Keratinocyte (primary cell): ENCODE data around the gene AHCYL2. TPM values are rescaled to one million over a fixed set of nuclear protein-coding genes. Genes with fewer than 3 reads are reported as not detected.

Experiments
- DNase-seq: peaks from one replicate; pipeline ENCODE4 v3.0.0-alpha.2; 2011; ENCODE audit warnings: low read depth, missing footprints, low spot score
- FAIRE-seq: peaks from 2 replicates; lab custom pipeline; 2011; peaks lifted over from hg19 to GRCh38; lab: Jason Lieb, UNC
- H2AFZ ChIP-seq: 2 replicates; pipeline ENCODE4 v1.6.0; 2012; ENCODE audit warnings: low read length, control low read depth, inconsistent platforms; ENCODE audit not compliant: control insufficient read depth
- H3K27ac ChIP-seq: 2 replicates; pipeline ENCODE4 v1.5.1; 2011; ENCODE audit warnings: low read length; ENCODE audit not compliant: control insufficient read depth, insufficient read depth
- H3K27me3 ChIP-seq: 3 replicates; pipeline ENCODE4 v1.6.0; 2011; ENCODE audit warnings: low read length; ENCODE audit not compliant: control insufficient read depth, insufficient read depth; ENCODE audit errors: extremely low read depth
- H3K36me3 ChIP-seq, 2 experiments: 2 replicates in 1 of 2; 3 replicates in 1 of 2; pipeline ENCODE4 v1.5.1; 2011; ENCODE audit warnings: low read length in 2 of 2, mild to moderate bottlenecking in 1 of 2; ENCODE audit not compliant: control insufficient read depth in 2 of 2, insufficient read depth in 2 of 2; ENCODE audit errors: extremely low read depth in 1 of 2
- H3K4me1 ChIP-seq: 3 replicates; pipeline ENCODE4 v1.5.1; 2011; ENCODE audit warnings: low read length; ENCODE audit not compliant: control insufficient read depth, insufficient read depth; ENCODE audit errors: extremely low read depth
- H3K4me2 ChIP-seq: 3 replicates; pipeline ENCODE4 v1.6.0; 2011; ENCODE audit warnings: low read depth, low read length; ENCODE audit not compliant: control insufficient read depth, insufficient read depth; ENCODE audit errors: extremely low read depth
- H3K4me3 ChIP-seq, 3 experiments: fragments of 200-600 bp in 1 of 3; sonication (generic) in 1 of 3; 2 replicates in 2 of 3; 3 replicates in 1 of 3; pipeline ENCODE4 v1.5.1; 2011 to 2016; ENCODE audit warnings: low read length in 3 of 3, mild to moderate bottlenecking in 3 of 3, control low read depth in 2 of 3, inconsistent platforms in 1 of 3, low read depth in 1 of 3, mixed read lengths in 1 of 3, mixed run types in 1 of 3, moderate library complexity in 1 of 3; ENCODE audit not compliant: control insufficient read depth in 2 of 3, insufficient read depth in 2 of 3; ENCODE audit errors: extremely low read depth in 1 of 3
- H3K79me2 ChIP-seq: 2 replicates; pipeline ENCODE4 v1.6.0; 2012; ENCODE audit warnings: low read length; ENCODE audit not compliant: control insufficient read depth, insufficient read depth
- H3K9ac ChIP-seq: 3 replicates; pipeline ENCODE4 v1.6.0; 2011; ENCODE audit warnings: low read length; ENCODE audit not compliant: control insufficient read depth, insufficient read depth; ENCODE audit errors: extremely low read depth
- H3K9me1 ChIP-seq: 3 replicates; pipeline ENCODE4 v1.6.0; 2011; ENCODE audit warnings: low read length; ENCODE audit not compliant: control insufficient read depth, insufficient read depth; ENCODE audit errors: extremely low read depth
- H3K9me3 ChIP-seq: 2 replicates; pipeline ENCODE4 v1.5.1; 2012; ENCODE audit warnings: low read depth, low read length; ENCODE audit not compliant: control insufficient read depth
- H4K20me1 ChIP-seq: 3 replicates; pipeline ENCODE4 v1.6.0; 2011; ENCODE audit warnings: low read length; ENCODE audit not compliant: control insufficient read depth, insufficient read depth; ENCODE audit errors: extremely low read depth
- CTCF ChIP-seq, 3 experiments: IDR thresholded peaks in 1 of 3; conservative IDR thresholded peaks in 1 of 3; optimal IDR thresholded peaks in 1 of 3; 2 replicates in 2 of 3; 3 replicates in 1 of 3; pipeline versions ENCODE3 to v1.5.1; 2011; ENCODE audit warnings: low read length in 3 of 3, mild to moderate bottlenecking in 3 of 3, moderate library complexity in 2 of 3, control low read depth in 1 of 3, inconsistent platforms in 1 of 3; ENCODE audit not compliant: insufficient read depth in 2 of 3; ENCODE audit errors: extremely low read depth in 1 of 3
- EZH2 ChIP-seq: IDR thresholded peaks from one replicate; pipeline ENCODE4 v1.6.1; 2012; ENCODE audit warnings: inconsistent platforms, mild to moderate bottlenecking, low read length, moderate library complexity
- dilution Hi-C: fragments of 300-500 bp; cut with MboI; formaldehyde crosslinking; loops from one replicate; pipeline ENCODE4 v1.7.0; 2020; ENCODE audit warnings: low sequenced_read_pairs; ENCODE audit not compliant: extremely low pct_ligation_motif_present
- polyA plus RNA-seq, 5 experiments: library from polyadenylated mRNA; depleted of rRNA in 3 of 5; stranded (reverse) in 3 of 5; stranded (forward) in 1 of 5; unstranded in 1 of 5; fragments of >200 nt; gene quantifications; 1 replicate in 1 of 5; 2 replicates in 3 of 5; 3 replicates in 1 of 5; pipeline versions ENCODE4 v1.2.1 to v1.2.3, GENCODE V29; 2011 to 2012; ENCODE audit warnings: missing spikeins in 2 of 5, low read depth in 1 of 5, low replicate concordance in 1 of 5

The AHCYL2 gene
- polyA plus RNA-seq, 1 donor (not counting 4 experiments of a cell fraction or from before 2014, with no cell fraction given) = 32.8 TPM

- Histone ChIP-seq H3K9me1 (no peaks in the 10 kb centered on the region), H3K4me1 (no peaks in the 10 kb centered on the region), H3K9me3 (no peaks in the 10 kb centered on the region), H2AFZ (no peak overlapping the region), H3K4me3 (no peak overlapping the region), H3K36me3 (peaks cover 0 to 3% of the 10 kb centered on the region in 2 experiments), H3K9ac (no peak overlapping the region), H3K79me2 (no peaks in the 10 kb centered on the region), H4K20me1 (no peaks in the 10 kb centered on the region), H3K27ac (no peak overlapping the region), H3K4me2 (no peak overlapping the region), H3K27me3 (no peaks in the 10 kb centered on the region)
- FAIRE-seq (no peak), DNase-seq (no peak)
- dilution Hi-C loops = no loop called here
- no peak for TF ChIP-seq EZH2
- peak in 1 of 3 experiments; percentile 0 for TF ChIP-seq CTCF (optimal IDR thresholded peaks at IDR 0.05 in 1 of 3, IDR thresholded peaks at IDR 0.05 in 1 of 3, conservative IDR thresholded peaks at IDR 0.05 in 1 of 3; ENCODE audit: extremely low read depth in 1 of 3, insufficient read depth in 2 of 3, low read length in 3 of 3)
Observed at GRCh38 chr7:129208667-129209066, 16.2 kb upstream of the AHCYL2 start.

GRCh38 chr7:129209067-129209926 is 15.5 kb upstream of the AHCYL2 start:
- dilution Hi-C loops = no loop called here
- no peak for FAIRE-seq

More at GRCh38 chr7:129209067-129209926, 15.5 kb upstream of the AHCYL2 start:
- Histone ChIP-seq H3K4me3 (no peak overlapping the region), H3K27me3 (no peaks in the 10 kb centered on the region), H3K9ac (no peak overlapping the region), H3K36me3 (peaks cover 0 to 3% of the 10 kb centered on the region in 2 experiments), H3K9me1 (no peaks in the 10 kb centered on the region), H3K4me2 (no peak overlapping the region), H3K4me1 (no peaks in the 10 kb centered on the region), H3K9me3 (no peaks in the 10 kb centered on the region), H4K20me1 (no peaks in the 10 kb centered on the region), H2AFZ (no peak overlapping the region), H3K27ac (no peak overlapping the region), H3K79me2 (no peaks in the 10 kb centered on the region)
- no peak for DNase-seq
- TF ChIP-seq EZH2 = no peak
- no peak for TF ChIP-seq CTCF (optimal IDR thresholded peaks at IDR 0.05 in 1 of 3, IDR thresholded peaks at IDR 0.05 in 1 of 3, conservative IDR thresholded peaks at IDR 0.05 in 1 of 3; ENCODE audit: extremely low read depth in 1 of 3, insufficient read depth in 2 of 3, low read length in 3 of 3)
